Upper lobe of right lung (tissue), 1 donor: Measurements from ENCODE around the gene MAGEB6. TPM values are rescaled to one million over a fixed set of nuclear protein-coding genes. Genes with fewer than 3 reads are reported as not detected.

Experiments used
- ATAC-seq: fragments of 200-7000 bp; cut with Tn5 transposase; one replicate; pipeline ENCODE4 v1.9.1; 2020; ENCODE audit warnings: mild to moderate bottlenecking, moderate library complexity
- DNase-seq: peaks from one replicate; pipeline ENCODE4 v3.0.0-alpha.2; 2020
- H3K27ac ChIP-seq: fragments of 200-600 bp; one replicate; pipeline ENCODE4 v1.8.0; 2022
- H3K27me3 ChIP-seq: fragments of 200-600 bp; one replicate; pipeline ENCODE4 v1.8.0; 2022; ENCODE audit warnings: mild to moderate bottlenecking
- H3K36me3 ChIP-seq: fragments of 200-600 bp; one replicate; pipeline ENCODE4 v1.8.0; 2022
- H3K4me1 ChIP-seq: fragments of 200-600 bp; one replicate; pipeline ENCODE4 v1.8.0; 2022
- H3K4me3 ChIP-seq: fragments of 200-600 bp; one replicate; pipeline ENCODE4 v1.8.0; 2022; ENCODE audit warnings: mild to moderate bottlenecking
- H3K9me3 ChIP-seq: fragments of 200-600 bp; one replicate; pipeline ENCODE4 v1.8.0; 2022
- intact Hi-C: fragments of 100-400 bp; cut with DNase I; formaldehyde crosslinking; loops from one replicate; pipeline ENCODE4 v1.11.0; 2022
- total RNA-seq: library from RNA; stranded (reverse); fragmentation: NEBNext Ultra II Directional; extraction: Animal tissue kit (Norgen Biotek cat#: 25700); gene quantifications from one replicate; pipeline ENCODE4 v1.2.1, GENCODE V29; 2021
- TF ChIP-seq, protein P1 (sequence below): fragments of 200-600 bp; IDR thresholded peaks from one replicate; pipeline ENCODE4 v1.8.0; 2022; ENCODE audit warnings: antibody characterized with exemption
- donor health status: DM: no; HTN: yes; CAD: no; lungs with severe emphysema.

Gene MAGEB6
- total RNA-seq, 1 donor from 2014 or later = not detected

DNA sequence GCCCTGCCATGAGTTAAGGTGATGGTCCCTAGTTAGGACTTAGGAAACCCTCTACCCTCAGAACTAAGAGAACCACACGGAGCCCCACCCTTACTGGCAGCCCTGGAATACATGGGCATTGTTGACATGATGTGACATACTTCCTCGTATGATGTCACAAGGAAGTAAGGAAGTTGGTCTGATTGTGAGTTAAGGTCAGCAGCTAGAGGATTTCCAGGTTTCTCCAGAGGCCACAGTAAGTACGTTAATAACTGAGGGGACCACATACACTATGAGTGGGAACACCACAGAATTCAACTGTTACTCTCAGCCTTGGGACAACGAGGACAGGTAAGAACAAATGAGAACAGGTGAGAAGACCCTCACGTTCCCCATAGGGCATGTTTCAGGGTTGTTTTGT is 23.6 kb downstream of the MAGEB6 start, which contains the start of gene MAGEB5:
Gene MAGEB5 (plus strand): TSS at position 301 of the 400 bp plus-strand sequence. CDS start 1,133 bp downstream, outside the sequence.
- intact Hi-C loops = no loop called here
- H3K36me3 ChIP-seq = no peaks in the 10 kb centered on the region
- H3K27ac ChIP-seq = no peak within 1 kb of the TSS
- ATAC-seq = no peak
- TF ChIP-seq, protein P1, sequence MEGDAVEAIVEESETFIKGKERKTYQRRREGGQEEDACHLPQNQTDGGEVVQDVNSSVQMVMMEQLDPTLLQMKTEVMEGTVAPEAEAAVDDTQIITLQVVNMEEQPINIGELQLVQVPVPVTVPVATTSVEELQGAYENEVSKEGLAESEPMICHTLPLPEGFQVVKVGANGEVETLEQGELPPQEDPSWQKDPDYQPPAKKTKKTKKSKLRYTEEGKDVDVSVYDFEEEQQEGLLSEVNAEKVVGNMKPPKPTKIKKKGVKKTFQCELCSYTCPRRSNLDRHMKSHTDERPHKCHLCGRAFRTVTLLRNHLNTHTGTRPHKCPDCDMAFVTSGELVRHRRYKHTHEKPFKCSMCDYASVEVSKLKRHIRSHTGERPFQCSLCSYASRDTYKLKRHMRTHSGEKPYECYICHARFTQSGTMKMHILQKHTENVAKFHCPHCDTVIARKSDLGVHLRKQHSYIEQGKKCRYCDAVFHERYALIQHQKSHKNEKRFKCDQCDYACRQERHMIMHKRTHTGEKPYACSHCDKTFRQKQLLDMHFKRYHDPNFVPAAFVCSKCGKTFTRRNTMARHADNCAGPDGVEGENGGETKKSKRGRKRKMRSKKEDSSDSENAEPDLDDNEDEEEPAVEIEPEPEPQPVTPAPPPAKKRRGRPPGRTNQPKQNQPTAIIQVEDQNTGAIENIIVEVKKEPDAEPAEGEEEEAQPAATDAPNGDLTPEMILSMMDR = no peak
- no peak for DNase-seq
- no peak within 1 kb of the TSS for H3K4me3 ChIP-seq
- H3K4me1 ChIP-seq = no peaks in the 10 kb centered on the region
- no peaks in the 10 kb centered on the region for H3K9me3 ChIP-seq
- H3K27me3 ChIP-seq = no peaks in the 10 kb centered on the region

DNA sequence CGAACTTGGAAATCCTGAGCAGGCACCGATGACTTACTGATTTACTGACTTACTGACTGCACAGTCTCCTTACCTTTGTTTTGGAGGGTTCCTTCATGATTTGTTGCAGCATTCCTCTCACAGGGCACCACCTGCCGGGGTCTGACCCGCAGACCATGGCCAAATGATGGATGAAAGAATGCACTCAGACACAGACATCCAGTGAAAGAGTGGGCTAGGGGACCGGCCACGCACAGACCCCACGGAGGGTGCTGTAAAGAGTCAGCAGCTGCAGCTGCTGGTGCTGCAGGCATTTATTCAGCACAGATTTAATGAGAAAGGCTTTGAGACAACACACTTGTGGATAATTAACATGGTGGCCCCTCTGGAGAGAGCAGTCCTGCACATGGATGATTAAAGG is 27.1 kb downstream of the MAGEB6 start:
- Histone ChIP-seq H3K9me3 (no peaks in the 10 kb centered on the region), H3K36me3 (no peaks in the 10 kb centered on the region), H3K4me3 (no peak overlapping the region), H3K27me3 (no peaks in the 10 kb centered on the region), H3K27ac (no peak overlapping the region), H3K4me1 (no peaks in the 10 kb centered on the region)
- no peak for ATAC-seq
- intact Hi-C loops = no loop called here
- TF ChIP-seq, protein P1 = no peak
- DNase-seq = no peak

DNA sequence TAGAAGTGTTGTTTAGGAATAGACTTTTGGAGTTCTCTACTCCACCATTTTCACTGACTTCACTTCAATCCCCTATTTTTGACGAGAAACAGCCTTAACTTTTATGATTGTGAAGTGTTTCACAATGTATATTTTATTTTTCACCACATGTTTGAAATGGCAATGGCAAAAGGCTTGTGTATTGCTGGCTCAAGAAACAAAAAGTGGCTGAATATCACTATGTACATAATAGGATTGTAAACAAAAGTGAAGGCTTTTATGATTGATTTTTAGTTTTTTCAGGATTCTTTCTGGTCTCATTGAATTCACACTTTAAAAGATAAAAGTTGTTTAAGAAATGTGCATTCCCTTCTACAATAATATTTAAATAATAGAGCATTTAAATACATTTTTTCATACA is 41.9 kb downstream of the MAGEB6 start:
- no peak for ATAC-seq
- H3K4me1 ChIP-seq = no peaks in the 10 kb centered on the region
- no peak overlapping the region for H3K27ac ChIP-seq
- no peaks in the 10 kb centered on the region for H3K27me3 ChIP-seq
- TF ChIP-seq, protein P1 = no peak
- no peak overlapping the region for H3K4me3 ChIP-seq
- intact Hi-C loops = no loop called here
- H3K9me3 ChIP-seq = no peaks in the 10 kb centered on the region
- no peak for DNase-seq
- H3K36me3 ChIP-seq = no peaks in the 10 kb centered on the region

Other genes starting within 250 kb of the MAGEB6 start
- gene MAGEB18, start 54.1 kb upstream of the MAGEB6 start, total RNA-seq = not detected
- gene MAGEB6B, start 31.8 kb upstream of the MAGEB6 start, total RNA-seq = not detected
- not detected for gene MAGEB5, start 23.7 kb downstream of the MAGEB6 start, total RNA-seq